Karpas-422 (cell line): ENCODE results near the gene CBX3. TPM values are rescaled to one million over a fixed set of nuclear protein-coding genes. Genes with fewer than 3 reads are reported as not detected.
"Not testable (repeated sequence)": the region's sequence is repeated elsewhere in the genome, so short reads cannot be mapped to it uniquely, and the experiment has no call there.

Experiments used
- DNase-seq: peaks from one replicate; pipeline ENCODE4 v3.0.0-alpha.2; 2015
- H2AFZ ChIP-seq: fragments of 200-600 bp; sonication (generic); 2 replicates; pipeline ENCODE4 v1.6.1; 2014; ENCODE audit warnings: antibody characterized with exemption, low read length, mixed read lengths
- H3K27ac ChIP-seq: fragments of 200-600 bp; sonication (generic); 2 replicates; pipeline ENCODE4 v1.5.1; 2014; ENCODE audit warnings: mild to moderate bottlenecking, low read length, moderate library complexity
- H3K27me3 ChIP-seq: fragments of 200-600 bp; sonication (generic); 2 replicates; pipeline ENCODE4 v1.6.1; 2014; ENCODE audit warnings: low read length, mixed read lengths
- H3K36me3 ChIP-seq: fragments of 200-600 bp; sonication (generic); 2 replicates; pipeline ENCODE4 v1.6.1; 2014; ENCODE audit warnings: low read length, mixed read lengths; ENCODE audit not compliant: insufficient read depth
- H3K4me1 ChIP-seq: fragments of 200-600 bp; sonication (generic); 2 replicates; pipeline ENCODE4 v1.6.1; 2014; ENCODE audit warnings: mild to moderate bottlenecking, low read length, mixed read lengths
- H3K4me2 ChIP-seq: fragments of 200-600 bp; sonication (generic); 2 replicates; pipeline ENCODE4 v1.6.1; 2014; ENCODE audit warnings: low read length, low read depth, mild to moderate bottlenecking; ENCODE audit not compliant: poor library complexity, severe bottlenecking
- H3K4me3 ChIP-seq: fragments of 200-600 bp; sonication (generic); 2 replicates; pipeline ENCODE4 v1.5.1; 2014; ENCODE audit warnings: mild to moderate bottlenecking, antibody characterized with exemption, low read length, mixed read lengths
- H3K79me2 ChIP-seq: fragments of 200-600 bp; sonication (generic); 2 replicates; pipeline ENCODE4 v1.6.1; 2014; ENCODE audit warnings: mild to moderate bottlenecking, low read length, mixed read lengths
- H3K9ac ChIP-seq: fragments of 200-600 bp; sonication (generic); 2 replicates; pipeline ENCODE4 v1.6.0; 2014; ENCODE audit warnings: low read length
- H3K9me2 ChIP-seq: fragments of 200-600 bp; sonication (generic), shearing (Covaris generic); replicated peaks from 2 replicates; pipeline ENCODE4 v1.6.0; 2014; ENCODE audit warnings: mild to moderate bottlenecking, low read length, moderate library complexity; ENCODE audit not compliant: insufficient read depth
- H3K9me3 ChIP-seq: fragments of 300-700, 200-600 bp; sonication (generic); 2 replicates; pipeline ENCODE4 v1.6.1; 2014; ENCODE audit warnings: low read length, mixed read lengths
- H4K20me1 ChIP-seq: fragments of 200-600 bp; sonication (generic); 2 replicates; pipeline ENCODE4 v1.6.1; 2014; ENCODE audit warnings: mild to moderate bottlenecking, antibody characterized with exemption, low read length, low read depth; ENCODE audit not compliant: insufficient read depth
- total RNA-seq: library from RNA; depleted of rRNA; stranded (reverse); fragments of >200 nt; shearing (Covaris generic); gene quantifications from 2 replicates; pipeline ENCODE4 v1.2.3, GENCODE V29; 2014; ENCODE audit warnings: low replicate concordance

The CBX3 gene
- total RNA-seq, 1 experiment from 2014 or later, result 168 TPM

DNA sequence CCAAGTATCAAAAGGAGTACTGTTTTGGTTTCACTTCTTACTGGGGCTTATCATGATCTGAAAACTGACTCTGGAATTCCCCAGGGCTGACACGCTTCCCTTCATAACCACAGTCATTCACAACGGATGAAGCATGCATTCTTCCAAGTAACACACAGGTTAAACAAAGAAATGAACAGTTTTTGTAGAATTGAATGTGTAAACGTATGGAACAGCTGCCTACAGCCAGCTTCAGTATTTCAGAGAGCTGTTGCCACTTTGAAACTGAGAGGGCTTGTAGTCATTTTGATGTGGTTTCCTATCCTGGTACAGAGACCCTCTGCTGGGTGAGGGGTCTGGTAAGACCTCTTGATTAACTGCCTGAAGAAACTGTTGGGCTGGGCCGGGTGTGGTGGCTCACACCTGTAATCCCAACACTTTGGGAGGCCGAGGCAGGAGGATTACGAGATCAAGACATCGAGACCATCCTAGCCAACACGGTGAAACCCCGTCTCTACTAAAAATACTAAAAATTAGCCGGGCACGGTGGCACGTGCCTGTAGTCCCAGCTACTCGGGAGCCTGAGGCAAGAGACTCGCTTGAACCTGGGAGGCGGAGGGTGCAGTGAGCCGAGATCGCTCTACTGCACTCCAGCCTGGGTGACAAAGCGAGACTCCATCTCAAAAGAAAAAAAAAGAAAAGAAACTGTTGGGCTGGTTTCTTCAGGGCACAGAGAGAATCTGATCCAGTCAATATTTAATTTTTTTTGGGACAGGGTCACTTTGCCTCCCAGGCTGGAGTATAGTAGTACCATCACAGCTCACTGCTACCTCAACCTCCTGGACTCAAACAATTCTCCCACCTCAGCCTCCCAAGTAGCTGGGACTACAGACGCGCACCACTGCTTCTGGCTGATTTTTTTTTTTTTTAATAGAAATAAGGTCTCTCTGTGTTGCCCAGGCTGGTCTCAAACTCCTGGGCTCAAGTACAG lies 44.8 kb upstream of the CBX3 start:
- H4K20me1 ChIP-seq, result no peaks in the 10 kb centered on the region
- no peak overlapping the region for H3K27ac ChIP-seq
- no peak overlapping the region for H3K4me3 ChIP-seq
- H3K9me3 ChIP-seq, result no peaks in the 10 kb centered on the region
- no peaks in the 10 kb centered on the region for H3K36me3 ChIP-seq
- DNase-seq, result no peak
- H2AFZ ChIP-seq, result no peak overlapping the region
- H3K4me2 ChIP-seq, result no peak overlapping the region
- no peaks in the 10 kb centered on the region for H3K4me1 ChIP-seq
- H3K9ac ChIP-seq, result no peak overlapping the region
- no peaks in the 10 kb centered on the region for H3K9me2 ChIP-seq
- H3K27me3 ChIP-seq, result no peaks in the 10 kb centered on the region
- H3K79me2 ChIP-seq, result no peaks in the 10 kb centered on the region

DNA sequence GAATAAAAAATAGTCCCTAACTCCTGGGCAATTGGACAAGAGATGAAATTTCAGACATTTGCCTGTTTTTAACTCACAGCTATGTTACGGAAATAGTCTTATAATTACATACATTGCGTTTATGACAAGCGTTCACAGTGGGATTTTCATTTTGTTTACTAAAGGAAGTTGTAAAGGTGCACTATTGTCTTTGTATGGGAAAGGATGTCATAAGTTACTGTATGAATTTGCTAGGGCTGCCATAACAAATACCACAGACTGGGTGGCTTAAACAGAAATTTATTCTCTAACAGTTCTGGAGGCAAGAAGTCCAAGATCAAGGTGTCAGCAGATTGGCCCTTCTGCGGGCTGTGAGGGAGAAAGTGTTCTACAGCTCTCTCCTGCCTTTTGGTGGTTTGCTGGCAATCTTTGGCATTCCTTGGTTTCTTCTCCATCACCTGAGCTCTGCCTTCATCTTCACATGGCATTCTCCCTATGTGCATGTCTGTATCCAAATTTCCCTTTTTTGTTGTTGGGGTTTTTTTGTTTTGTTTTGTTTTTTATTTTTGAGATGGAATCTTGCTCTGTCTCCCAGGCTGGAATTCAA lies 43.9 kb upstream of the CBX3 start:
- Histone ChIP-seq H4K20me1 (no peaks in the 10 kb centered on the region), H3K36me3 (no peaks in the 10 kb centered on the region), H3K27me3 (no peaks in the 10 kb centered on the region), H3K4me3 (no peak overlapping the region), H3K9me2 (no peaks in the 10 kb centered on the region), H3K9me3 (no peaks in the 10 kb centered on the region), H3K9ac (no peak overlapping the region), H3K79me2 (no peaks in the 10 kb centered on the region), H2AFZ (no peak overlapping the region), H3K4me1 (no peaks in the 10 kb centered on the region), H3K4me2 (no peak overlapping the region), H3K27ac (no peak overlapping the region)
- no peak for DNase-seq

GRCh38 chr7:26159243-26159642 lies 42.3 kb upstream of the CBX3 start:
- no peaks in the 10 kb centered on the region for H3K79me2 ChIP-seq
- no peak overlapping the region for H3K27ac ChIP-seq
- no peak overlapping the region for H3K4me3 ChIP-seq
- H3K4me1 ChIP-seq, result no peaks in the 10 kb centered on the region
- no peaks in the 10 kb centered on the region for H4K20me1 ChIP-seq
- no peaks in the 10 kb centered on the region for H3K9me3 ChIP-seq
- no peaks in the 10 kb centered on the region for H3K36me3 ChIP-seq
- no peak for DNase-seq
- H2AFZ ChIP-seq, result no peak overlapping the region
- H3K9me2 ChIP-seq, result no peaks in the 10 kb centered on the region
- no peak overlapping the region for H3K9ac ChIP-seq
- H3K27me3 ChIP-seq, result no peaks in the 10 kb centered on the region
- H3K4me2 ChIP-seq, result no peak overlapping the region

DNA sequence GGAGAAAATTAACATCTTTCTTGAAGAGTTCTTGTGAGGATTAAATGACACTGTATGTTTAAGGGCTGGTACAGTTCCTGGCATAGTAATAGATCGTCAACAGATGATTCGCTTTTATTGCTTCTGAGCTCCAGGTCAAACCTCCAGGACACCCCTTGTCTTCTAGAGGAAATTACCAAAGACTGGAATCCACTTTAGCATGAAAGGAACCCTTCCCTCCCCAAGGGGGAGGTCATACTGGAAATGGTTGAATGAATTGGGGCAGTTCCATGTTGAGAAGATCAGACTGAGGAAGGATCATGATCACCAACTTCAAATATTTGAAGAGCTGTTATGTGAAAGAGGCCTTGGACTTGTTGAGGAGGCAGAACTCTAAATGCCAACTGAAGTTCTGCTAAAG lies 40.6 kb upstream of the CBX3 start:
- Histone ChIP-seq H3K36me3 (no peaks in the 10 kb centered on the region), H3K4me3 (no peak overlapping the region), H3K27ac (no peak overlapping the region), H3K79me2 (no peaks in the 10 kb centered on the region), H3K27me3 (no peaks in the 10 kb centered on the region), H3K4me1 (no peaks in the 10 kb centered on the region), H4K20me1 (no peaks in the 10 kb centered on the region), H3K9ac (no peak overlapping the region), H3K9me2 (no peaks in the 10 kb centered on the region), H2AFZ (no peak overlapping the region), H3K9me3 (no peaks in the 10 kb centered on the region), H3K4me2 (no peak overlapping the region)
- DNase-seq, result no peak

DNA sequence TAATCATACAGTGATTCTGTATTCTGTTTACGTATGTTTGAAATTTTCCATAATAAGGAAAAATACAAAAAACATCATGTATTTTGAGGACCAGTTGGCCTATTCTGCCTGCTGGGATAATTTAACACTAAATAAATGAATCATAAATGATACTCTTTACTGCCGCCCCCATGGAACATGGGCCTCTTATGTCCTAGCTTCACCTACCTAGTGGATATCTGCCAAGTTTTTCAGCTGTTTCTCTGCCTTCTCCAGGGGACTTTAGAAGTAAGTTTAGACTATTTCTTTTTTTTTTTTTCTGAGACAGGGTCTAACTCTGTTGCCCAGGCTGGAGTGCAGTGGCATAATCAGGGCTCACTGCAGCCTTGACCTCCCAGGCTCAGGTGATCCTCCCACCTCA lies 39.1 kb upstream of the CBX3 start:
- Histone ChIP-seq H3K9ac (no peak overlapping the region), H3K4me3 (no peak overlapping the region), H2AFZ (no peak overlapping the region), H3K36me3 (no peaks in the 10 kb centered on the region), H4K20me1 (no peaks in the 10 kb centered on the region), H3K9me2 (no peaks in the 10 kb centered on the region), H3K9me3 (no peaks in the 10 kb centered on the region), H3K4me2 (no peak overlapping the region), H3K27ac (no peak overlapping the region), H3K79me2 (no peaks in the 10 kb centered on the region), H3K27me3 (no peaks in the 10 kb centered on the region), H3K4me1 (no peaks in the 10 kb centered on the region)
- DNase-seq, result no peak

DNA sequence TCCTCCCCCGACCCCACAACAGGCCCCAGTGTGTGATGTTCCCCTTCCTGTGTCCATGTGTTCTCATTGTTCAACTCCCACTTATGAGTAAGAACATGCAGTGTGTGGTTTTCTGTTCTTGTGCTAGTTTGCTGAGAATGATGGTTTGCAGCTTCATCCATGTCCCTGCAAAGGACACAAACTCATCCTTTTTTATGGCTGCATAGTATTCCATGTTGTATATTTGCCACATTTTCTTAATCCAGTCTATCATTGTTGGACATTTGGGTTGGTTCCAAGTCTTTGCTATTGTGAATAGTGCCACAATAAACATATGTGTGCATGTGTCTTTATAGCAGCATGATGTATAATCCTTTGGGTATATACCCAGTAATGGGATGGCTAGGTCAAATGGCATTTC lies 37.7 kb upstream of the CBX3 start:
- not testable (repeated sequence) for DNase-seq, H3K79me2 ChIP-seq, H3K36me3 ChIP-seq, H3K9me2 ChIP-seq, H3K9me3 ChIP-seq, H3K4me3 ChIP-seq, H3K4me1 ChIP-seq, H4K20me1 ChIP-seq, H3K27me3 ChIP-seq, H3K9ac ChIP-seq, H2AFZ ChIP-seq, H3K4me2 ChIP-seq, H3K27ac ChIP-seq

DNA sequence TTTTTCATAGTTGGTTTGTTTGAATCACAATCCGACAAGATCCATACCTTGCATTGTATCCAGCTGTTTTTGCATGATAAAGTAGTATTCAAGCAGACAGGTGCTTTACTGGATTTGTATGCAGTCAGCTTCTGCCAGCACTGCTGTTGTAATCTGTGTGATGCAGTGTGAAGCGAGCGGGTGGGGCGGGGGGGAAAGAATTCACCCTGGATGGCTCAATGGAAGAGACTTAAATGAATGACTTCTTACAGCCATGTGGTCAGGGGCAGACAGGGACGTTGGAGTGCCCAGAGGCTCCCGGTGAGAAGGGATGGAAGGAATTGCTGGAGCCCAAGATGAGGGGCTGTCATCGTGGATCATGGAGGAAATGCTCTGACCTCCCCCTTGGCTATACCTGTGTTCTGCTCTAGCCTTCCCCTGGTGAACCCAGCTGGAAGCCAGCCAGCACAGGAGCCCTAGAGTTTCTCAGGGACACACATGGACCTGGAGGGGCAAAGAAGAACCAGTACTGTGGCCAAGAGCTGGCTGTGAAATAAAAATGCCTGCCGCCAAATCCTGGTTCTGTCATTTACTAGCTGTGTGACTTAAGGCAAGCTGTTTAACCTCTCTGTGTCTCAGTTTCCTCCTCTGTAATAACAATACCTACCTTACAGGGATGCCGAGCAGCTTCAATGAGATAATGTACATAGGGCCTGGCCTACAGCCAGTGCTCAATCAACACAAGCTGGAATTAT lies 35.4 kb upstream of the CBX3 start:
- Histone ChIP-seq H3K4me1 (no peaks in the 10 kb centered on the region), H3K79me2 (no peaks in the 10 kb centered on the region), H3K4me2 (no peak overlapping the region), H3K4me3 (no peak overlapping the region), H4K20me1 (no peaks in the 10 kb centered on the region), H3K9me2 (no peaks in the 10 kb centered on the region), H3K36me3 (no peaks in the 10 kb centered on the region), H2AFZ (no peak overlapping the region), H3K27me3 (no peaks in the 10 kb centered on the region), H3K9me3 (no peaks in the 10 kb centered on the region), H3K27ac (no peak overlapping the region), H3K9ac (no peak overlapping the region)
- no peak for DNase-seq

- no peaks in the 10 kb centered on the region for H3K9me3 ChIP-seq
- H4K20me1 ChIP-seq, result no peaks in the 10 kb centered on the region
- H3K36me3 ChIP-seq, result no peaks in the 10 kb centered on the region
- H3K27ac ChIP-seq, result no peak overlapping the region
- H2AFZ ChIP-seq, result no peak overlapping the region
- H3K79me2 ChIP-seq, result no peaks in the 10 kb centered on the region
- no peak overlapping the region for H3K4me3 ChIP-seq
- no peaks in the 10 kb centered on the region for H3K27me3 ChIP-seq
- no peak for DNase-seq
- H3K9ac ChIP-seq, result no peak overlapping the region
- no peaks in the 10 kb centered on the region for H3K4me1 ChIP-seq
- no peak overlapping the region for H3K4me2 ChIP-seq
- H3K9me2 ChIP-seq, result no peaks in the 10 kb centered on the region
Observed at GRCh38 chr7:26166684-26167266, 34.8 kb upstream of the CBX3 start.
